CD14-positive monocyte (primary cell): ENCODE results near the gene PADI2. TPM values are rescaled to one million over a fixed set of nuclear protein-coding genes. Genes with fewer than 3 reads are reported as not detected.

Experiments
- DNase-seq, 3 donors: peaks; one replicate each; pipeline ENCODE4 v3.0.0-alpha.2; 2011 to 2022
- H2AFZ ChIP-seq: 2 replicates; pipeline ENCODE4 v1.6.0; 2012; ENCODE audit warnings: mild to moderate bottlenecking, low read depth, low read length, inconsistent platforms; ENCODE audit not compliant: insufficient read depth, poor library complexity, severe bottlenecking
- H3K27ac ChIP-seq, 2 donors: 1 replicate in 1 of 2; 2 replicates in 1 of 2; pipeline ENCODE4 v1.5.1; 2012 to 2013; ENCODE audit warnings: low read length in 2 of 2, control low read depth in 1 of 2, inconsistent platforms in 1 of 2, low read depth in 1 of 2, mild to moderate bottlenecking in 1 of 2
- H3K27me3 ChIP-seq, 2 donors: one replicate each; pipeline versions ENCODE4 v1.6.0 to v1.6.1; 2011 to 2013; ENCODE audit warnings: low read length in 2 of 2; ENCODE audit not compliant: control insufficient read depth in 2 of 2, insufficient read depth in 2 of 2
- H3K36me3 ChIP-seq, 2 donors: replicated peaks in 1 of 2; 1 replicate in 1 of 2; 2 replicates in 1 of 2; pipeline versions ENCODE4 v1.5.1 to v1.6.1; 2012 to 2013; ENCODE audit warnings: low read length in 2 of 2, control low read depth in 1 of 2, inconsistent platforms in 1 of 2, mild to moderate bottlenecking in 1 of 2; ENCODE audit not compliant: insufficient read depth in 2 of 2, control insufficient read depth in 1 of 2
- H3K4me1 ChIP-seq, 2 donors: 1 replicate in 1 of 2; 2 replicates in 1 of 2; pipeline versions ENCODE4 v1.5.1 to v1.6.1; 2012 to 2013; ENCODE audit warnings: low read length in 2 of 2, control low read depth in 1 of 2, inconsistent platforms in 1 of 2, mild to moderate bottlenecking in 1 of 2, moderate library complexity in 1 of 2; ENCODE audit not compliant: insufficient read depth in 2 of 2, control insufficient read depth in 1 of 2
- H3K4me2 ChIP-seq: replicated peaks from 2 replicates; pipeline ENCODE3; 2012; ENCODE audit warnings: low read length, moderate library complexity, mild to moderate bottlenecking; ENCODE audit not compliant: poor library complexity, severe bottlenecking; ENCODE audit errors: extremely low read depth
- H3K4me3 ChIP-seq, 3 experiments: fragments of 200-600 bp in 1 of 3; sonication (generic) in 1 of 3; replicated peaks in 1 of 3; 1 replicate in 2 of 3; 2 replicates in 1 of 3; pipeline ENCODE4 v1.5.1; 2011 to 2013; ENCODE audit warnings: low read length in 3 of 3, mild to moderate bottlenecking in 3 of 3, control low read depth in 2 of 3, low read depth in 2 of 3, inconsistent platforms in 1 of 3, moderate library complexity in 1 of 3
- H3K79me2 ChIP-seq: 2 replicates; pipeline ENCODE4 v1.6.0; 2012; ENCODE audit warnings: mild to moderate bottlenecking, control low read depth, inconsistent platforms, low read length, moderate library complexity; ENCODE audit not compliant: insufficient read depth
- H3K9ac ChIP-seq: 2 replicates; pipeline ENCODE4 v1.6.0; 2017; ENCODE audit warnings: low read length, mild to moderate bottlenecking; ENCODE audit not compliant: insufficient read depth, poor library complexity, severe bottlenecking
- H3K9me3 ChIP-seq, 2 donors: replicated peaks in 1 of 2; 1 replicate in 1 of 2; 2 replicates in 1 of 2; pipeline versions ENCODE4 v1.5.1 to v1.6.1; 2012 to 2013; ENCODE audit warnings: low read length in 2 of 2, control low read depth in 1 of 2; ENCODE audit not compliant: control insufficient read depth in 1 of 2, insufficient read depth in 1 of 2
- H4K20me1 ChIP-seq: 2 replicates; pipeline ENCODE4 v1.6.0; 2012; ENCODE audit warnings: mild to moderate bottlenecking, low read length, control low read depth, moderate library complexity; ENCODE audit not compliant: insufficient read depth
- H3K27ac Mint-ChIP-seq, 7 donors: one replicate each; pipeline ENCODE4 v1.8.0; 2020; ENCODE audit warnings: mild to moderate bottlenecking in 7 of 7, mixed read lengths in 7 of 7, moderate library complexity in 6 of 7, inconsistent platforms in 2 of 7
- H3K27me3 Mint-ChIP-seq, 3 donors: one replicate each; pipeline ENCODE4 v1.8.0; 2021 to 2022; ENCODE audit warnings: low read depth in 3 of 3, mild to moderate bottlenecking in 3 of 3, mixed read lengths in 3 of 3, moderate library complexity in 3 of 3, inconsistent platforms in 1 of 3
- H3K36me3 Mint-ChIP-seq, 2 donors: one replicate each; pipeline ENCODE4 v1.8.0; 2020; ENCODE audit warnings: mixed read lengths in 2 of 2, inconsistent platforms in 1 of 2, mild to moderate bottlenecking in 1 of 2
- H3K4me1 Mint-ChIP-seq: one replicate; pipeline ENCODE4 v1.8.0; 2020; ENCODE audit warnings: mild to moderate bottlenecking, mixed read lengths
- H3K4me3 Mint-ChIP-seq, 2 donors: one replicate each; pipeline ENCODE4 v1.8.0; 2020; ENCODE audit warnings: mild to moderate bottlenecking in 2 of 2, mixed read lengths in 2 of 2, moderate library complexity in 1 of 2
- H3K9me3 Mint-ChIP-seq, 7 donors: one replicate each; pipeline ENCODE4 v1.8.0; 2020 to 2022; ENCODE audit warnings: mixed read lengths in 7 of 7, mild to moderate bottlenecking in 6 of 7, moderate library complexity in 6 of 7, inconsistent platforms in 2 of 7
- WGBS: methylation state at CpG from one replicate; pipeline ENCODE4 v1.1.5; 2013; ENCODE audit warnings: missing lambda C conversion rate; ENCODE audit not compliant: insufficient coverage; 5-methylcytosine and 5-hydroxymethylcytosine counted together
- intact Hi-C, 2 donors: fragments of 100-400 bp; cut with micrococcal nuclease; formaldehyde crosslinking; loops; one replicate each; pipeline versions ENCODE4 v1.15.0 to v1.15.1; 2023
- polyA plus RNA-seq, 3 donors: library from polyadenylated mRNA; depleted of rRNA in 1 of 3; unstranded in 2 of 3; stranded (reverse) in 1 of 3; fragments of 300-500 nt in 2 of 3; fragments of >200 nt in 1 of 3; fragmentation: Illumina TruSeq in 2 of 3; gene quantifications; 1 replicate in 2 of 3; 2 replicates in 1 of 3; pipeline ENCODE4 v1.2.3, GENCODE V29; 2012 to 2021
- TF ChIP-seq, protein P1 (sequence below): fragments of 200-600 bp; IDR thresholded peaks from one replicate; pipeline ENCODE4 v1.8.0; 2022; ENCODE audit warnings: antibody characterized with exemption, mild to moderate bottlenecking

Gene PADI2
- polyA plus RNA-seq, 3 donors = 18.6 to 61.7 (median 32.6) TPM

DNA sequence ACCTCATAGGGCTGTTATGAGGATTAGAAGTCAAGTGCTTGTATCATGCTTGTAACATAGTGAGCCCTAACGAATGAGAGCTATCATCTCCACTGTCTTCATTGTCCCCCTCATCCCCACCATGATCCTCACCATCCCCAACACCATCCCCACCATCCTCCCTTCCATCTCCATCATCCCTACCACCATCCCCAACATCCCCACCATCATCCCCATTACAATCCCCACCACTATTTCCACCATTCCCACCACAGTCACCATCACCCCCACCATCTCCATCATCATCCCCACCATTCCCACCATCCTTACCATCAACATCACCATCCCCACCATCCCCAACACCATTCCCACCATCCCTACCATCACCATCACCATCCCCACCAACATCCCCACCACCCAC, 46.6 kb upstream of the PADI2 start:
- Histone ChIP-seq H3K79me2 (no peaks in the 10 kb centered on the region), H3K4me1 (peaks cover 4 to 6% of the 10 kb centered on the region in 2 donors), H3K4me3 (no peak overlapping the region), H3K9me3 (no peaks in the 10 kb centered on the region), H3K27ac (no peak overlapping the region), H3K4me2 (no peak overlapping the region), H4K20me1 (no peaks in the 10 kb centered on the region), H3K36me3 (no peaks in the 10 kb centered on the region), H3K27me3 (no peaks in the 10 kb centered on the region), H2AFZ (no peak overlapping the region), H3K9ac (no peak overlapping the region)
- H3K4me3 Mint-ChIP-seq = no peak overlapping the region
- no peaks in the 10 kb centered on the region for H3K36me3 Mint-ChIP-seq
- intact Hi-C loops = no loop called here
- peaks cover 0 to 5% (median 2%) of the 10 kb centered on the region in 7 donors for H3K9me3 Mint-ChIP-seq
- peaks cover 7% of the 10 kb centered on the region for H3K4me1 Mint-ChIP-seq
- no peak for DNase-seq
- H3K27ac Mint-ChIP-seq = no peak overlapping the region
- peaks cover 6 to 10% (median 10%) of the 10 kb centered on the region in 3 donors for H3K27me3 Mint-ChIP-seq
- WGBS = 100% methylated on average over 1 of the region's 1 CpG
- TF ChIP-seq, protein P1, sequence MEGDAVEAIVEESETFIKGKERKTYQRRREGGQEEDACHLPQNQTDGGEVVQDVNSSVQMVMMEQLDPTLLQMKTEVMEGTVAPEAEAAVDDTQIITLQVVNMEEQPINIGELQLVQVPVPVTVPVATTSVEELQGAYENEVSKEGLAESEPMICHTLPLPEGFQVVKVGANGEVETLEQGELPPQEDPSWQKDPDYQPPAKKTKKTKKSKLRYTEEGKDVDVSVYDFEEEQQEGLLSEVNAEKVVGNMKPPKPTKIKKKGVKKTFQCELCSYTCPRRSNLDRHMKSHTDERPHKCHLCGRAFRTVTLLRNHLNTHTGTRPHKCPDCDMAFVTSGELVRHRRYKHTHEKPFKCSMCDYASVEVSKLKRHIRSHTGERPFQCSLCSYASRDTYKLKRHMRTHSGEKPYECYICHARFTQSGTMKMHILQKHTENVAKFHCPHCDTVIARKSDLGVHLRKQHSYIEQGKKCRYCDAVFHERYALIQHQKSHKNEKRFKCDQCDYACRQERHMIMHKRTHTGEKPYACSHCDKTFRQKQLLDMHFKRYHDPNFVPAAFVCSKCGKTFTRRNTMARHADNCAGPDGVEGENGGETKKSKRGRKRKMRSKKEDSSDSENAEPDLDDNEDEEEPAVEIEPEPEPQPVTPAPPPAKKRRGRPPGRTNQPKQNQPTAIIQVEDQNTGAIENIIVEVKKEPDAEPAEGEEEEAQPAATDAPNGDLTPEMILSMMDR = no peak

DNA sequence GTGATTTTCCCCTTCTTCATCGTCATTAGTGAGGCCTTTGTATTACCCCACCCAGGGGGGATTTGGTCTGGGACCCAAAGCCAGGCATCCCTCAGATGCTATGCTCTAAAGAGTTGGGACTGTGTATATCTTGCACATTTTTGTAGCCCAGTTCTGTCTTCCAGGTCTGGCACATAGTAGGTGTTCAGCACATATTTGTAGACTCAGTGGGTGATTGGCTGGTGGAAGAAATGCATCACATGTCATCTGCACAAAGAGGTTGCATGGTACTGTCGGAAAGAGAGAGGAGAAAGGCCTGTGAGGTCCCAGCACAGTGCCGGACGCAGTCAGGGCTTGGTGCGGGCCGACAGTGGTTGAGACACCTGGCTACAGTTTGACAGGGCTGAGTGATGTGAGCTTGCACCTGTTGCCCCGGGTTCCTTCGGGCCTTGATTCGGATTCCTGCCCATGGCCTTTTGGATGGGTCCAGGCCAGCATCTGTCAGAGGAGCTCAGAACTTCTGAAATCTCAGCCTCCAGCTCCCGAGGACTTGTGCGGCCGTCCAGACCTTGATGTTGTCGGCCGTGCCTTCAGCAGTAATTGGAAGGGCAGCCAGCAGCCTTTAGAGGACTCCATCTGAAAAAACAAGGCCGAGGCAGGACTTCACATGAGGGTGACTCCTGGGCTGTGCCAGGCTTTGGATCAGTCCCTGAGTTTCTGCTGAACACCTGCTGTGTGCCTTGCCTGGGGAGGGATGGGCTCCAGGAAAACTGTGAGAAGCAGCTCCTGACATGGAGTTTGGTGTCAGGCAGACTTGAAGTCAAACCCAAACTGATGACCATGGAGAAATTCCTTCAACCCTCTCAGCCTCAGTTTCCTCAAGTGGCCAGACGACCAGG, 44.8 kb upstream of the PADI2 start:
- Histone ChIP-seq H3K4me3 (no peak overlapping the region), H3K9me3 (no peaks in the 10 kb centered on the region), H2AFZ (no peak overlapping the region), H3K4me1 (peaks cover 4 to 7% of the 10 kb centered on the region in 2 donors), H3K27me3 (no peaks in the 10 kb centered on the region), H4K20me1 (no peaks in the 10 kb centered on the region), H3K9ac (no peak overlapping the region), H3K36me3 (no peaks in the 10 kb centered on the region), H3K4me2 (no peak overlapping the region), H3K79me2 (no peaks in the 10 kb centered on the region), H3K27ac (no peak overlapping the region)
- no peaks in the 10 kb centered on the region for H3K36me3 Mint-ChIP-seq
- no peak overlapping the region for H3K4me3 Mint-ChIP-seq
- H3K27me3 Mint-ChIP-seq = peaks cover 6 to 10% (median 10%) of the 10 kb centered on the region in 3 donors
- 92% methylated on average over 14 of the region's 16 CpGs for WGBS
- TF ChIP-seq, protein P1 = no peak
- H3K27ac Mint-ChIP-seq = peak overlapping the region in 1 of 7 donors; percentile 43
- no peak for DNase-seq
- H3K9me3 Mint-ChIP-seq = peaks cover 0 to 5% (median 2%) of the 10 kb centered on the region in 7 donors
- H3K4me1 Mint-ChIP-seq = peaks cover 7% of the 10 kb centered on the region
- intact Hi-C loops = no loop called here
